ENCODE results near the gene SCUBE1. TPM values are rescaled to one million over a fixed set of nuclear protein-coding genes. Genes with fewer than 3 reads are reported as not detected.
A peak's percentile ranks its signal among the peaks of the same experiment; 100 is the strongest.

The SCUBE1 gene
- total RNA-seq, 4 donors from 2014 or later = 37.3 to 107 (median 75.9) TPM

DNA sequence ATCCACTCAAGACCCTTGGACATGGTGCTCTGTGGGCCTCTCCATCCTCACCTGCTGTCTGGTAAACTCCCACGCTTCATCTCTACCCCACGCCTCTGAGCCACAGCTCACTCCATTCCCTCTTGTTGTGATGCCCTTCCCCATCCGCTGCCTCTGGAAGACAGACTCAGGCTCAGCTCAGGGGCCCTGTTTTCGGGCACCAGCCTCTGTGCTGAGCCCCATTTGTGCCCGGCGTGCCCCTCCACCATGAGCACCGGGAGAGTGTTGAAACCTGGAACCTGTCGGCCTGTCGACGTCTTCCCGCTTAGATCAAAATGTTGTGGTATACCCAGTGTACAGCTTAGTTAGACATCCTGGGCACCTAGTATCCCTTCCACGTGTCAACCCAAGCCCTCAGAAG lies 6.5 kb upstream of the SCUBE1 start:
- no peaks in the 10 kb centered on the region for H3K36me3 ChIP-seq
- no peaks in the 10 kb centered on the region for H3K9me3 ChIP-seq
- WGBS, 2 donors (ENCODE audit: low coverage in 1 of 2) = 55 to 93% methylated on average over 2 to 9 of the region's 12 CpGs
- H3K27ac ChIP-seq = no peak overlapping the region
- H3K4me3 ChIP-seq = no peak overlapping the region
- peaks cover 29% of the 10 kb centered on the region for H3K27me3 ChIP-seq
- peaks cover 0 to 18% (median 0%) of the 10 kb centered on the region in 3 donors for H3K4me1 ChIP-seq
- no peak for ATAC-seq
- TF ChIP-seq, protein P1, sequence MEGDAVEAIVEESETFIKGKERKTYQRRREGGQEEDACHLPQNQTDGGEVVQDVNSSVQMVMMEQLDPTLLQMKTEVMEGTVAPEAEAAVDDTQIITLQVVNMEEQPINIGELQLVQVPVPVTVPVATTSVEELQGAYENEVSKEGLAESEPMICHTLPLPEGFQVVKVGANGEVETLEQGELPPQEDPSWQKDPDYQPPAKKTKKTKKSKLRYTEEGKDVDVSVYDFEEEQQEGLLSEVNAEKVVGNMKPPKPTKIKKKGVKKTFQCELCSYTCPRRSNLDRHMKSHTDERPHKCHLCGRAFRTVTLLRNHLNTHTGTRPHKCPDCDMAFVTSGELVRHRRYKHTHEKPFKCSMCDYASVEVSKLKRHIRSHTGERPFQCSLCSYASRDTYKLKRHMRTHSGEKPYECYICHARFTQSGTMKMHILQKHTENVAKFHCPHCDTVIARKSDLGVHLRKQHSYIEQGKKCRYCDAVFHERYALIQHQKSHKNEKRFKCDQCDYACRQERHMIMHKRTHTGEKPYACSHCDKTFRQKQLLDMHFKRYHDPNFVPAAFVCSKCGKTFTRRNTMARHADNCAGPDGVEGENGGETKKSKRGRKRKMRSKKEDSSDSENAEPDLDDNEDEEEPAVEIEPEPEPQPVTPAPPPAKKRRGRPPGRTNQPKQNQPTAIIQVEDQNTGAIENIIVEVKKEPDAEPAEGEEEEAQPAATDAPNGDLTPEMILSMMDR (IDR thresholded peaks at IDR 0.05) = no peak
- TF ChIP-seq EP300 (IDR thresholded peaks at IDR 0.05) (no peak), POLR2AphosphoS5 (IDR thresholded peaks at IDR 0.05) (no peak), POLR2A (IDR thresholded peaks at IDR 0.05) (no peak)

DNA sequence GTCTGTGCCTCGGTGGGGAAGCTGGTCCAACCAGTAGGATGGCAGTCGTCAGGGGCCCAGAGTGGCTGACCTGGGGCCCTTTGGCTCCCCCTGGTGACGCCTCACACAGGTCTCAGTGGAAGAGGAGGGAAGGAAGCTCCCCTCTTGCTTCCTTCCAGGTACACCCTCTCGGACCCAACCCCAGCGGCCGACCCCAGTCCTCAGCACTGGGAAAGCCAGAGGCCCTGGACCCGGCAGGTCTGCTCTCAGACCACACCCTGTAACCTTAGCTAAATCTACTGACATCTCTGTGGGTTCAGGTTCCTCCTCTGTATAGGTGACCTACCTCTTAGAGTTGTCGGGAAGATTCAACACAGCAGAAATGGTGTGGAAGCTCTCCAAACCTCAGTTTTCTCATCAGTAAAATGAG lies 3.4 kb upstream of the SCUBE1 start:
- H3K4me3 ChIP-seq = no peak overlapping the region
- H3K4me1 ChIP-seq = peaks cover 0 to 49% (median 12%) of the 10 kb centered on the region in 3 donors
- TF ChIP-seq POLR2AphosphoS5 (IDR thresholded peaks at IDR 0.05) = no peak
- TF ChIP-seq, protein P1 (IDR thresholded peaks at IDR 0.05) = peak in 3 of 4 experiments; percentile 72 to 91 (median 74)
- no peak for TF ChIP-seq EP300 (IDR thresholded peaks at IDR 0.05)
- TF ChIP-seq POLR2A (IDR thresholded peaks at IDR 0.05) = no peak
- ATAC-seq = no peak
- no peaks in the 10 kb centered on the region for H3K36me3 ChIP-seq
- peaks cover 56% of the 10 kb centered on the region for H3K27me3 ChIP-seq
- H3K9me3 ChIP-seq = no peaks in the 10 kb centered on the region
- no peak overlapping the region for H3K27ac ChIP-seq
- 8 to 50% methylated on average over 2 to 4 of the region's 8 CpGs for WGBS, 2 donors (ENCODE audit: low coverage in 1 of 2)

DNA sequence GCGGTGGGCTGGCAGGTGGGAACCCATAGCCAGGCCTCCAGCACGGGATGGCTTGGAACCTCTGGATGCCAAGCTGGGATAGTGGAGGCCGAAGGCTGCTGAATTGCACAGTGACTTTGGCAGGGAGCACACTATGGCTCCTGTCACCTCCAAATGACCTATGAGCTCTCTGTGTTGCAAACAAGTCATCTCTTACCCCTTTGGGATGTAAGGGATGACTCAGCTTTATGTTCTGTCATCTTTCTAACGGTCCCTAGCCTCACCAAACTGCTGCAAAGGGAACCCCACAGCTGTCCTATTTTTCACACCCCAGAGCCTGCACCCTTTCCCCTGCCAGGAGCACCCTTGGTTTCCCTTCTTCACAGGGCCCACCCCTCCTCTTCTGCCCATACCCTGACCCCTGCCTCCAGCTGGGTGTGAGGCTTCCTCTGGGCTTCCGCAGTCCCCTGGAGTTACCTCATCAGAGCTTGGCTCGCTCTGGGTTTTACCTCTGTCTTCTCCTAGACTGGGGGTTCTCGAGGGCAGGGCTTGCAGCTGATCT lies 2.7 kb upstream of the SCUBE1 start:
- WGBS, 2 donors (ENCODE audit: low coverage in 1 of 2) = 83 to 84% methylated on average over 4 to 7 of the region's 7 CpGs
- Histone ChIP-seq H3K27me3 (peaks cover 63% of the 10 kb centered on the region), H3K36me3 (no peaks in the 10 kb centered on the region), H3K27ac (no peak overlapping the region), H3K4me1 (peaks cover 0 to 56% (median 12%) of the 10 kb centered on the region in 3 donors), H3K4me3 (no peak overlapping the region), H3K9me3 (no peaks in the 10 kb centered on the region)
- TF ChIP-seq POLR2A (IDR thresholded peaks at IDR 0.05) = no peak
- TF ChIP-seq, protein P1 (IDR thresholded peaks at IDR 0.05) = no peak
- TF ChIP-seq POLR2AphosphoS5 (IDR thresholded peaks at IDR 0.05) = no peak
- TF ChIP-seq EP300 (IDR thresholded peaks at IDR 0.05) = no peak
- no peak for ATAC-seq

DNA sequence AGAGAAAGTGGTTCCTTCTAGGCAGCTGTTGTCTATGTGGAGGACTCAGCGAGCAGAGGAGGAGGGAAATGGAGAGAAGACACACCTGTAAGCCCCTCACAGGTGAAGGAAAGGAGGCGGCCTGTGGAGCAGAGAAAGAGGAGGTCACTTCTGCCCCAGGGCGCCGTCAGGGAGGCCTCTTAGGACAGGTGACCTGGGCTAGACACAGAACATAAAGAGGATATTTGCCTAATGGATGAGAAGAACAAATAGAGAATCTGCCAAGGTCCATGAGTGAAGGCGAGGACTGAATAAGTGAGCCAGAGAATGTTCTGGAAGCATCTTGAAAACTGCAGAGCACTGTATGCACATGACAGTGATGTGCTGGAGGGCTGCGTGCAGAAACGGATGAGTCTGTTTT lies 2.2 kb upstream of the SCUBE1 start:
- no peak overlapping the region for H3K27ac ChIP-seq

DNA sequence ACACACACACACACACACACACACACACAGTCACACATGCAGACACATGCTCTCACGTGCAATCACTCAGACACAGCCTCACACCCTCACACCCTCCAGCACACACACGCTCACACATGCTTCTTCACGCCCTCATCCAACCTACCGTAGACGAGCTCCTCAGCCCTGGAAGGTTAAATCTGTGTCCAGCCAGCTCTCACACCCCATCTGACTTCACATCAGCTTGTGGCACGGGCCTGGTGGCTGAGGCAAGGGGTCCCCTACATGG lies 1.3 kb upstream of the SCUBE1 start:
- TF ChIP-seq POLR2A (IDR thresholded peaks at IDR 0.05) (no peak), EP300 (IDR thresholded peaks at IDR 0.05) (no peak), POLR2AphosphoS5 (IDR thresholded peaks at IDR 0.05) (no peak)
- TF ChIP-seq, protein P1 (IDR thresholded peaks at IDR 0.05) = no peak
- Histone ChIP-seq H3K27ac (no peak overlapping the region), H3K36me3 (no peaks in the 10 kb centered on the region), H3K9me3 (no peaks in the 10 kb centered on the region), H3K27me3 (peaks cover 67% of the 10 kb centered on the region), H3K4me1 (peaks cover 0 to 66% (median 12%) of the 10 kb centered on the region in 3 donors), H3K4me3 (no peak overlapping the region)
- no peak for ATAC-seq
- 90 to 93% methylated on average over 3 to 5 of the region's 6 CpGs for WGBS, 2 donors (ENCODE audit: low coverage in 1 of 2)

More for the DNA sequence above, 2.2 kb upstream of the SCUBE1 start:
- H3K4me3 ChIP-seq = no peak overlapping the region
- H3K4me1 ChIP-seq = peaks cover 0 to 61% (median 12%) of the 10 kb centered on the region in 3 donors
- ATAC-seq = no peak
- H3K36me3 ChIP-seq = no peaks in the 10 kb centered on the region
- H3K9me3 ChIP-seq = no peaks in the 10 kb centered on the region
- H3K27me3 ChIP-seq = peaks cover 65% of the 10 kb centered on the region
- 85 to 100% methylated on average over 1 to 5 of the region's 7 CpGs for WGBS, 2 donors (ENCODE audit: low coverage in 1 of 2)
- TF ChIP-seq POLR2A (IDR thresholded peaks at IDR 0.05) (no peak), POLR2AphosphoS5 (IDR thresholded peaks at IDR 0.05) (no peak), EP300 (IDR thresholded peaks at IDR 0.05) (no peak)
- TF ChIP-seq, protein P1 (IDR thresholded peaks at IDR 0.05) = no peak

Measured in gastroesophageal sphincter (tissue), 4 donors.